GM12878 (cell line): ENCODE measurements around the gene C3orf20.

Source experiments
- FOS ChIP-seq: IDR thresholded peaks from 3 replicates; pipeline ENCODE4 v1.6.1; 2011; ENCODE audit warnings: borderline replicate concordance; ENCODE audit not compliant: insufficient read length; ENCODE audit errors: extremely low read depth
- POLR2A ChIP-seq: IDR thresholded peaks from 2 replicates; pipeline ENCODE4 v1.6.1; 2011; ENCODE audit warnings: low read depth, mild to moderate bottlenecking, low read length

DNA sequence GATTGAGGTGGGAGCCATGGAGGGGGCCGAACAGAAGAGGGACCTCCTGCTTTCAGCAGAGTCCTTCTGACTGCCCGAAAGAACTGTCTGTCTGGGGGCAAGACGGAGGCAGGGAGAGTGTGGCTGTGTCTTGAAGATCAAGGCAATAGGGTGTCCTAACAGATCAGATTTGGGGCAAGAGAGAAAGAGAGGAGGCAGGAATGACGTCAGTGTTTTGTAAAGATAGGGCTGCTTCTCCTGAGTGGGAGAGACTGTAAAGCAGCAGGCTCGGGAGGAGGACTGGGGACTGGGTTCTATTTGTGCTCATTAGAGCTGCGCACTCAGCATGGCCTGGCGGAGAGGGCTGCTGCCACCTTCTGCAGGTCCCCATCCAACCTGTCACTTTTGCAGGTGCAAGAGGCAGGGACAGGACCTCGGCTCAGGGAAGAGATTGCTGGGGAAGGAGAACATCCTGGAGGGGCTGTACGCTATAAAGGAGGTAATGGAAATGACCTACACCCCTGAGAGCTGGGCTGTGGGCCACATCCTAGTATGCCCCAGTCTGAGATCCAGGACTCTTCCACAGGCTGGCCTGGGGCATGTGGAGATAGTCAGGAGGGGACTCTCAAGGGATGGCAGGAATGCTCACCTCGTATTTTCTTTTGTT lies 114.8 kb downstream of the C3orf20 start:
- TF ChIP-seq FOS (no peak), POLR2A (no peak)
